HEK293 (cell line): ENCODE measurements around the gene CORO1C.

Experiments used
- ZNF830 ChIP-seq: fragments of 450-650 bp; IDR thresholded peaks from 2 replicates; pipeline ENCODE4 v1.5.0; 2018; ENCODE audit warnings: missing biosample characterization, missing genetic modification characterization, low read depth, mild to moderate bottlenecking, moderate library complexity
- TF ChIP-seq, protein P1 (sequence below): fragments of 450-650 bp; formaldehyde crosslinking; IDR thresholded peaks from 2 replicates; pipeline ENCODE4 v1.5.1; 2016; ENCODE audit warnings: missing biosample characterization, missing genetic modification characterization
- TF ChIP-seq, protein P2 (sequence below): fragments of 450-650 bp; IDR thresholded peaks from 2 replicates; pipeline ENCODE4 v1.5.1; 2018; ENCODE audit warnings: missing biosample characterization, missing genetic modification characterization

GRCh38 chr12:108697905-108698304 lies 33.4 kb downstream of the CORO1C start:
- TF ChIP-seq ZNF830 (tag by site-specific recombination), result no peak
- TF ChIP-seq, protein P1, sequence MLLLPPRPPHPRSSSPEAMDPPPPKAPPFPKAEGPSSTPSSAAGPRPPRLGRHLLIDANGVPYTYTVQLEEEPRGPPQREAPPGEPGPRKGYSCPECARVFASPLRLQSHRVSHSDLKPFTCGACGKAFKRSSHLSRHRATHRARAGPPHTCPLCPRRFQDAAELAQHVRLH, result no peak
- TF ChIP-seq, protein P2, sequence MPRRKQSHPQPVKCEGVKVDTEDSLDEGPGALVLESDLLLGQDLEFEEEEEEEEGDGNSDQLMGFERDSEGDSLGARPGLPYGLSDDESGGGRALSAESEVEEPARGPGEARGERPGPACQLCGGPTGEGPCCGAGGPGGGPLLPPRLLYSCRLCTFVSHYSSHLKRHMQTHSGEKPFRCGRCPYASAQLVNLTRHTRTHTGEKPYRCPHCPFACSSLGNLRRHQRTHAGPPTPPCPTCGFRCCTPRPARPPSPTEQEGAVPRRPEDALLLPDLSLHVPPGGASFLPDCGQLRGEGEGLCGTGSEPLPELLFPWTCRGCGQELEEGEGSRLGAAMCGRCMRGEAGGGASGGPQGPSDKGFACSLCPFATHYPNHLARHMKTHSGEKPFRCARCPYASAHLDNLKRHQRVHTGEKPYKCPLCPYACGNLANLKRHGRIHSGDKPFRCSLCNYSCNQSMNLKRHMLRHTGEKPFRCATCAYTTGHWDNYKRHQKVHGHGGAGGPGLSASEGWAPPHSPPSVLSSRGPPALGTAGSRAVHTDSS (tag by site-specific recombination), result no peak
